Measurements from ENCODE around the gene KCNE3. TPM values are rescaled to one million over a fixed set of nuclear protein-coding genes. Genes with fewer than 3 reads are reported as not detected.

KCNE3 gene
- total RNA-seq, 1 experiment from 2014 or later: not detected

- no peak for DNase-seq (ENCODE audit: low read depth, low spot score)
- CTCF ChIA-PET: no interaction called here
- POLR2A ChIA-PET: no interaction called here
- Histone ChIP-seq H3K9ac (ENCODE audit: low read length) (no peak overlapping the region), H3K27me3 (ENCODE audit: insufficient read depth, low read length) (no peaks in the 10 kb centered on the region; the same call in 1 of the 2 replicates), H3K4me2 (ENCODE audit: low read length) (no peak overlapping the region), H4K20me1 (ENCODE audit: insufficient read depth) (no peaks in the 10 kb centered on the region), H3K36me3 (ENCODE audit: control insufficient read depth in 1 of 2, insufficient read depth in 2 of 2, low read length in 2 of 2) (no peaks in the 10 kb centered on the region), H3K9me2 (ENCODE audit: insufficient read depth) (no peaks in the 10 kb centered on the region), H3K4me1 (ENCODE audit: control insufficient read depth in 1 of 2, insufficient read depth in 2 of 2, low read length in 2 of 2) (peaks cover 2 to 7% of the 10 kb centered on the region in 2 experiments; a peak in 1 of 4 replicates), H3K27ac (ENCODE audit: low read depth, low read length) (no peak overlapping the region), H3K4me3 (replicated peaks in 1 of 2; ENCODE audit: low read depth in 1 of 2, low read length in 2 of 2) (no peak overlapping the region), H2AFZ (ENCODE audit: low read depth, low read length, poor library complexity, severe bottlenecking) (no peak overlapping the region), H3K9me3 (ENCODE audit: control insufficient read depth in 1 of 2, insufficient read depth in 1 of 2, low read depth in 1 of 2, low read length in 2 of 2) (no peaks in the 10 kb centered on the region), H3K79me2 (ENCODE audit: insufficient read depth, low read length) (no peaks in the 10 kb centered on the region)
- ATAC-seq: no peak
- TF ChIP-seq CEBPB (IDR thresholded peaks at IDR 0.05; ENCODE audit: low read depth): no peak
- no peak for TF ChIP-seq CBX3 (IDR thresholded peaks at IDR 0.05; ENCODE audit: low read depth)
- TF ChIP-seq FOSL1 (IDR thresholded peaks at IDR 0.05; ENCODE audit: low read depth): no peak
- no peak for TF ChIP-seq RAD21 (IDR thresholded peaks at IDR 0.05; ENCODE audit: low read depth)
- TF ChIP-seq YY1 (IDR thresholded peaks at IDR 0.05; ENCODE audit: extremely low read depth, insufficient replicate concordance, low read depth, low read length): no peak
- TF ChIP-seq SIN3A (IDR thresholded peaks at IDR 0.05; ENCODE audit: low read depth): no peak
- no peak for TF ChIP-seq POLR2A (IDR thresholded peaks at IDR 0.05; ENCODE audit: borderline replicate concordance, extremely low read depth, insufficient read depth, insufficient read length)
- no peak for TF ChIP-seq ZFX (IDR thresholded peaks at IDR 0.05)
- no TSS peak for BruUV-seq (replicated peaks)
- RAD21 ChIA-PET (ENCODE audit: low non-redundant PET in 1 of 2, low total read pairs in 2 of 2, uncharacterized antibody in 2 of 2, unreplicated experiment in 2 of 2): no interaction called here
- intact Hi-C loops (cut with micrococcal nuclease): no loop called here
Measured at GRCh38 chr11:74468521-74468920, 1.2 kb upstream of the KCNE3 start.

DNA sequence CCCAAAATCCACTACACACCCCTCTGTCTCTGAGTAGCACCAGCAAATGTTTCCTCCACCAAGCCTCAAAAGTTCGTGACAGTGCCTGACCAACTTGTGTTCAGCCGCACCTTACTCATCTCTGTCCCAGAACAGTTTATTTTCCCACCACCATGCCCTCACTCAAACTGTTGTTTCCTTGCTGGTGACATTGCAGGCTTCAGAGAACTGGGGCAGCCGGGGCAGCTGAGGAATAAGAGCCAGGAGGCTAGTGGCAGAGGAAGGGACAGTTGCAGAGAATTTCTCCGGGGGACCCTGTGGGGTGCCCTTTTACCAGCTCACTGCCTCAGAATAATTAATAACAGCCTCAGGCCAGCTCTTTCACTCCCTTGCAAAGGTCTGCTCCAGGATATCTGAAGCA is 709 bp upstream of the KCNE3 start:
- BruUV-seq (replicated peaks): no TSS peak
- intact Hi-C loops (cut with micrococcal nuclease): no loop called here
- H3K4me2 ChIP-seq (ENCODE audit: low read length): no peak overlapping the region
- no peak overlapping the region for H3K4me3 ChIP-seq (replicated peaks in 1 of 2; ENCODE audit: low read depth in 1 of 2, low read length in 2 of 2)
- H3K27me3 ChIP-seq (ENCODE audit: insufficient read depth, low read length): no peaks in the 10 kb centered on the region; the same call in 1 of the 2 replicates
- H3K36me3 ChIP-seq (ENCODE audit: control insufficient read depth in 1 of 2, insufficient read depth in 2 of 2, low read length in 2 of 2): no peaks in the 10 kb centered on the region
- POLR2A ChIA-PET: no interaction called here
- H3K79me2 ChIP-seq (ENCODE audit: insufficient read depth, low read length): no peaks in the 10 kb centered on the region
- CTCF ChIA-PET: no interaction called here
- no peaks in the 10 kb centered on the region for H4K20me1 ChIP-seq (ENCODE audit: insufficient read depth)
- H3K4me1 ChIP-seq (ENCODE audit: control insufficient read depth in 1 of 2, insufficient read depth in 2 of 2, low read length in 2 of 2): peaks cover 2 to 7% of the 10 kb centered on the region in 2 experiments; a peak in 1 of 4 replicates
- H3K9ac ChIP-seq (ENCODE audit: low read length): no peak overlapping the region
- RAD21 ChIA-PET (ENCODE audit: low non-redundant PET in 1 of 2, low total read pairs in 2 of 2, uncharacterized antibody in 2 of 2, unreplicated experiment in 2 of 2): no interaction called here
- ATAC-seq: no peak
- no peaks in the 10 kb centered on the region for H3K9me3 ChIP-seq (ENCODE audit: control insufficient read depth in 1 of 2, insufficient read depth in 1 of 2, low read depth in 1 of 2, low read length in 2 of 2)
- no peak for DNase-seq (ENCODE audit: low read depth, low spot score)
- no peaks in the 10 kb centered on the region for H3K9me2 ChIP-seq (ENCODE audit: insufficient read depth)
- H3K27ac ChIP-seq (ENCODE audit: low read depth, low read length): no peak overlapping the region
- no peak overlapping the region for H2AFZ ChIP-seq (ENCODE audit: low read depth, low read length, poor library complexity, severe bottlenecking)
- TF ChIP-seq FOSL1 (IDR thresholded peaks at IDR 0.05; ENCODE audit: low read depth) (no peak), TCF7L2 (IDR thresholded peaks at IDR 0.05; ENCODE audit: borderline replicate concordance, extremely low read depth, insufficient read depth, insufficient read length) (no peak), ZFX (IDR thresholded peaks at IDR 0.05) (no peak), EZH2phosphoT487 (IDR thresholded peaks at IDR 0.05; ENCODE audit: borderline replicate concordance) (no peak), ZNF274 (IDR thresholded peaks at IDR 0.05; ENCODE audit: low read depth, low read length) (no peak), SIN3A (IDR thresholded peaks at IDR 0.05; ENCODE audit: low read depth) (no peak), POLR2AphosphoS5 (IDR thresholded peaks at IDR 0.05; ENCODE audit: low read depth, low read length) (no peak), JUND (IDR thresholded peaks at IDR 0.05) (no peak), RAD21 (IDR thresholded peaks at IDR 0.05; ENCODE audit: low read depth) (no peak), CEBPB (IDR thresholded peaks at IDR 0.05; ENCODE audit: low read depth) (no peak), CBX3 (IDR thresholded peaks at IDR 0.05; ENCODE audit: low read depth) (no peak), YY1 (IDR thresholded peaks at IDR 0.05; ENCODE audit: extremely low read depth, insufficient replicate concordance, low read depth, low read length) (no peak)
- TF ChIP-seq, protein P1, sequence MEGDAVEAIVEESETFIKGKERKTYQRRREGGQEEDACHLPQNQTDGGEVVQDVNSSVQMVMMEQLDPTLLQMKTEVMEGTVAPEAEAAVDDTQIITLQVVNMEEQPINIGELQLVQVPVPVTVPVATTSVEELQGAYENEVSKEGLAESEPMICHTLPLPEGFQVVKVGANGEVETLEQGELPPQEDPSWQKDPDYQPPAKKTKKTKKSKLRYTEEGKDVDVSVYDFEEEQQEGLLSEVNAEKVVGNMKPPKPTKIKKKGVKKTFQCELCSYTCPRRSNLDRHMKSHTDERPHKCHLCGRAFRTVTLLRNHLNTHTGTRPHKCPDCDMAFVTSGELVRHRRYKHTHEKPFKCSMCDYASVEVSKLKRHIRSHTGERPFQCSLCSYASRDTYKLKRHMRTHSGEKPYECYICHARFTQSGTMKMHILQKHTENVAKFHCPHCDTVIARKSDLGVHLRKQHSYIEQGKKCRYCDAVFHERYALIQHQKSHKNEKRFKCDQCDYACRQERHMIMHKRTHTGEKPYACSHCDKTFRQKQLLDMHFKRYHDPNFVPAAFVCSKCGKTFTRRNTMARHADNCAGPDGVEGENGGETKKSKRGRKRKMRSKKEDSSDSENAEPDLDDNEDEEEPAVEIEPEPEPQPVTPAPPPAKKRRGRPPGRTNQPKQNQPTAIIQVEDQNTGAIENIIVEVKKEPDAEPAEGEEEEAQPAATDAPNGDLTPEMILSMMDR (IDR thresholded peaks at IDR 0.05 in 2 of 3, conservative IDR thresholded peaks at IDR 0.05 in 1 of 3; ENCODE audit: borderline replicate concordance in 1 of 3, insufficient read depth in 1 of 3, low read depth in 2 of 3, low read length in 2 of 3): no peak
- TF ChIP-seq, protein P2, sequence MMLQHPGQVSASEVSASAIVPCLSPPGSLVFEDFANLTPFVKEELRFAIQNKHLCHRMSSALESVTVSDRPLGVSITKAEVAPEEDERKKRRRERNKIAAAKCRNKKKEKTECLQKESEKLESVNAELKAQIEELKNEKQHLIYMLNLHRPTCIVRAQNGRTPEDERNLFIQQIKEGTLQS (IDR thresholded peaks at IDR 0.05): no peak

Measured in HCT116 (cell line).